H9 (cell line): ENCODE results near the gene CCNQ. TPM values are rescaled to one million over a fixed set of nuclear protein-coding genes. Genes with fewer than 3 reads are reported as not detected.

ENCODE experiments used
- DNase-seq: peaks from one replicate; pipeline ENCODE4 v3.0.0-alpha.2; 2017
- H2AFZ ChIP-seq: one replicate; pipeline ENCODE4 v1.6.1; 2013; ENCODE audit warnings: mild to moderate bottlenecking, low read length, control low read depth, moderate library complexity
- H2AK5ac ChIP-seq: 2 replicates; pipeline ENCODE4 v1.6.1; 2013; ENCODE audit warnings: low read length, control low read depth, mixed read lengths; ENCODE audit not compliant: insufficient read length
- H2BK120ac ChIP-seq: one replicate; pipeline ENCODE4 v1.6.1; 2013; ENCODE audit warnings: low read depth, mild to moderate bottlenecking, low read length, control low read depth, inconsistent platforms; ENCODE audit not compliant: poor library complexity, severe bottlenecking
- H2BK12ac ChIP-seq: 2 replicates; pipeline ENCODE4 v1.6.1; 2013; ENCODE audit warnings: low read length, control low read depth, mixed read lengths, low read depth; ENCODE audit not compliant: insufficient read length
- H2BK15ac ChIP-seq: 2 replicates; pipeline ENCODE4 v1.6.1; 2013; ENCODE audit warnings: low read depth, low read length, control low read depth
- H2BK20ac ChIP-seq: one replicate; pipeline ENCODE4 v1.6.1; 2013; ENCODE audit warnings: low read depth, mild to moderate bottlenecking, low read length, control low read depth, inconsistent platforms; ENCODE audit not compliant: poor library complexity, severe bottlenecking
- H2BK5ac ChIP-seq: 2 replicates; pipeline ENCODE4 v1.6.1; 2013; ENCODE audit warnings: low read length, control low read depth, mixed read lengths; ENCODE audit not compliant: insufficient read length
- H3K14ac ChIP-seq: 2 replicates; pipeline ENCODE4 v1.6.1; 2013; ENCODE audit warnings: low read length, control low read depth; ENCODE audit not compliant: insufficient read depth
- H3K18ac ChIP-seq: 2 replicates; pipeline ENCODE4 v1.6.1; 2013; ENCODE audit warnings: low read depth, mild to moderate bottlenecking, mixed read lengths, low read length, control low read depth; ENCODE audit not compliant: insufficient read length
- H3K23ac ChIP-seq: 2 replicates; pipeline ENCODE4 v1.6.1; 2013; ENCODE audit warnings: low read length, control low read depth, mixed read lengths, low read depth; ENCODE audit not compliant: insufficient read length
- H3K23me2 ChIP-seq: 2 replicates; pipeline ENCODE4 v1.6.1; 2013; ENCODE audit warnings: low read depth, mild to moderate bottlenecking, mixed read lengths, low read length, control low read depth; ENCODE audit not compliant: insufficient read length, poor library complexity, severe bottlenecking
- H3K27ac ChIP-seq: 2 replicates; pipeline ENCODE4 v1.5.1; 2013; ENCODE audit warnings: low read length, control low read depth, mixed read lengths, low read depth; ENCODE audit not compliant: insufficient read length
- H3K27me3 ChIP-seq: 2 replicates; pipeline ENCODE4 v1.6.1; 2013; ENCODE audit warnings: low read length, control low read depth, inconsistent platforms; ENCODE audit not compliant: insufficient read depth
- H3K4ac ChIP-seq: 2 replicates; pipeline ENCODE4 v1.6.1; 2013; ENCODE audit warnings: low read depth, mild to moderate bottlenecking, control low read depth, inconsistent platforms, low read length, moderate library complexity
- H3K4me1 ChIP-seq: 2 replicates; pipeline ENCODE4 v1.6.1; 2013; ENCODE audit warnings: low read length, control low read depth, inconsistent platforms; ENCODE audit not compliant: insufficient read depth
- H3K4me2 ChIP-seq: 2 replicates; pipeline ENCODE4 v1.6.1; 2013; ENCODE audit warnings: low read length, control low read depth, mixed read lengths; ENCODE audit not compliant: insufficient read length, insufficient read depth
- H3K56ac ChIP-seq: 2 replicates; pipeline ENCODE4 v1.6.1; 2013; ENCODE audit warnings: low read depth, mild to moderate bottlenecking, mixed read lengths, low read length, control low read depth; ENCODE audit not compliant: insufficient read length
- H3K79me1 ChIP-seq: 2 replicates; pipeline ENCODE4 v1.6.1; 2013; ENCODE audit warnings: low read depth, mild to moderate bottlenecking, moderate library complexity, low read length, control low read depth, inconsistent platforms; ENCODE audit not compliant: insufficient read depth, poor library complexity, severe bottlenecking
- H3K79me2 ChIP-seq: 2 replicates; pipeline ENCODE4 v1.6.1; 2013; ENCODE audit warnings: low read length, control low read depth, inconsistent platforms; ENCODE audit not compliant: insufficient read depth
- H3K9ac ChIP-seq: 2 replicates; pipeline ENCODE4 v1.6.1; 2013; ENCODE audit warnings: low read length, control low read depth, mixed read lengths; ENCODE audit not compliant: insufficient read length; ENCODE audit errors: extremely low read depth
- H3K9me3 ChIP-seq: one replicate; pipeline ENCODE4 v1.6.1; 2013; ENCODE audit warnings: low read depth, low read length, inconsistent platforms; ENCODE audit not compliant: control insufficient read depth
- H3T11ph ChIP-seq: one replicate; pipeline ENCODE4 v1.6.1; 2013; ENCODE audit warnings: mild to moderate bottlenecking, low read length, control low read depth, inconsistent platforms
- H4K20me1 ChIP-seq: one replicate; pipeline ENCODE4 v1.6.1; 2013; ENCODE audit not compliant: control insufficient read depth, insufficient read length, insufficient read depth
- H4K5ac ChIP-seq: 2 replicates; pipeline ENCODE4 v1.6.1; 2013; ENCODE audit warnings: low read depth, mild to moderate bottlenecking, mixed read lengths, low read length, control low read depth; ENCODE audit not compliant: insufficient read length
- H4K8ac ChIP-seq: replicated peaks from 2 replicates; pipeline ENCODE4 v1.6.1; 2013; ENCODE audit warnings: low read length, control low read depth, mixed read lengths, low read depth; ENCODE audit not compliant: insufficient read length
- H4K91ac ChIP-seq: 2 replicates; pipeline ENCODE4 v1.6.1; 2013; ENCODE audit warnings: low read depth, mild to moderate bottlenecking, moderate library complexity, mixed read lengths, low read length, control low read depth; ENCODE audit not compliant: insufficient read length
- H3K27ac Mint-ChIP-seq, 3 experiments: 2 replicates in 2 of 3; 3 replicates in 1 of 3; pipeline ENCODE4 v1.8.0; 2020 to 2021; ENCODE audit warnings: mixed read lengths in 3 of 3, mild to moderate bottlenecking in 1 of 3, moderate library complexity in 1 of 3
- H3K27me3 Mint-ChIP-seq: 2 replicates; pipeline ENCODE4 v1.8.0; 2021; ENCODE audit warnings: low read depth, mild to moderate bottlenecking, moderate library complexity, mixed read lengths
- H3K36me3 Mint-ChIP-seq, 3 experiments: 2 replicates in 2 of 3; 3 replicates in 1 of 3; pipeline ENCODE4 v1.8.0; 2020 to 2021; ENCODE audit warnings: low read depth in 3 of 3, mixed read lengths in 3 of 3; ENCODE audit not compliant: insufficient read depth in 1 of 3
- H3K4me1 Mint-ChIP-seq, 2 experiments: 2 replicates each; pipeline ENCODE4 v1.8.0; 2020; ENCODE audit warnings: mixed read lengths in 2 of 2
- H3K4me3 Mint-ChIP-seq, 2 experiments: 2 replicates in 1 of 2; 3 replicates in 1 of 2; pipeline ENCODE4 v1.8.0; 2020 to 2021; ENCODE audit warnings: mild to moderate bottlenecking in 2 of 2, mixed read lengths in 2 of 2, moderate library complexity in 1 of 2
- H3K9me3 Mint-ChIP-seq, 2 experiments: 2 replicates in 1 of 2; 3 replicates in 1 of 2; pipeline ENCODE4 v1.8.0; 2020; ENCODE audit warnings: mild to moderate bottlenecking in 2 of 2, mixed read lengths in 2 of 2, moderate library complexity in 1 of 2
- WGBS: extraction: QIAGEN DNeasy Blood & Tissue Kit; methylation state at CpG from one replicate; pipeline ENCODE4 v1.1.7; 2013; ENCODE audit warnings: missing lambda C conversion rate, low lambda C conversion rate, mixed read lengths; ENCODE audit not compliant: insufficient read length; ENCODE audit errors: extremely low coverage; 5-methylcytosine and 5-hydroxymethylcytosine counted together
- total RNA-seq: library from RNA; stranded (reverse); gene quantifications from 2 replicates; pipeline ENCODE4 v1.2.1, GENCODE V29; 2021
- TF ChIP-seq, protein P1 (sequence below): fragments of 200-600 bp; sonication (generic); conservative IDR thresholded peaks from 3 replicates; pipeline ENCODE4 v1.8.0; 2021; ENCODE audit warnings: antibody characterized with exemption, mild to moderate bottlenecking

CCNQ gene
- total RNA-seq, 1 experiment from 2014 or later: 18.4 TPM

GRCh38 chrX:153595859-153596857, 2.8 kb downstream of the CCNQ start:
- Histone ChIP-seq H3T11ph (no peak overlapping the region), H3K79me2 (no peaks in the 10 kb centered on the region), H2AFZ (no peak overlapping the region), H3K27me3 (no peaks in the 10 kb centered on the region), H2BK20ac (no peak overlapping the region), H3K9me3 (peaks cover 49% of the 10 kb centered on the region), H3K4me2 (no peak overlapping the region), H4K20me1 (peaks cover 2% of the 10 kb centered on the region), H3K79me1 (no peaks in the 10 kb centered on the region), H3K18ac (no peak overlapping the region), H2BK5ac (no peak overlapping the region), H4K8ac (no peak overlapping the region), H3K4me1 (no peaks in the 10 kb centered on the region), H4K91ac (no peak overlapping the region), H3K27ac (no peak overlapping the region), H3K9ac (no peak overlapping the region), H2BK12ac (no peak overlapping the region), H2BK15ac (no peak overlapping the region), H3K56ac (no peak overlapping the region), H2AK5ac (no peak overlapping the region), H3K23me2 (peaks cover 14% of the 10 kb centered on the region), H4K5ac (no peak overlapping the region), H3K23ac (no peak overlapping the region), H3K4ac (no peak overlapping the region), H3K14ac (no peak overlapping the region), H2BK120ac (no peak overlapping the region)
- DNase-seq: no peak
- Mint-ChIP-seq H3K36me3 (peaks cover 26 to 44% (median 42%) of the 10 kb centered on the region in 3 experiments), H3K27me3 (peaks cover 9% of the 10 kb centered on the region), H3K9me3 (peaks cover 76 to 77% of the 10 kb centered on the region in 2 experiments), H3K27ac (no peak overlapping the region), H3K4me3 (no peak overlapping the region; a peak in 1 of 5 replicates), H3K4me1 (peaks cover 8 to 10% of the 10 kb centered on the region in 2 experiments)
- no CpG with 5 or more reads among the region's 21 CpGs for WGBS
- TF ChIP-seq, protein P1, sequence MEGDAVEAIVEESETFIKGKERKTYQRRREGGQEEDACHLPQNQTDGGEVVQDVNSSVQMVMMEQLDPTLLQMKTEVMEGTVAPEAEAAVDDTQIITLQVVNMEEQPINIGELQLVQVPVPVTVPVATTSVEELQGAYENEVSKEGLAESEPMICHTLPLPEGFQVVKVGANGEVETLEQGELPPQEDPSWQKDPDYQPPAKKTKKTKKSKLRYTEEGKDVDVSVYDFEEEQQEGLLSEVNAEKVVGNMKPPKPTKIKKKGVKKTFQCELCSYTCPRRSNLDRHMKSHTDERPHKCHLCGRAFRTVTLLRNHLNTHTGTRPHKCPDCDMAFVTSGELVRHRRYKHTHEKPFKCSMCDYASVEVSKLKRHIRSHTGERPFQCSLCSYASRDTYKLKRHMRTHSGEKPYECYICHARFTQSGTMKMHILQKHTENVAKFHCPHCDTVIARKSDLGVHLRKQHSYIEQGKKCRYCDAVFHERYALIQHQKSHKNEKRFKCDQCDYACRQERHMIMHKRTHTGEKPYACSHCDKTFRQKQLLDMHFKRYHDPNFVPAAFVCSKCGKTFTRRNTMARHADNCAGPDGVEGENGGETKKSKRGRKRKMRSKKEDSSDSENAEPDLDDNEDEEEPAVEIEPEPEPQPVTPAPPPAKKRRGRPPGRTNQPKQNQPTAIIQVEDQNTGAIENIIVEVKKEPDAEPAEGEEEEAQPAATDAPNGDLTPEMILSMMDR: no peak
